Stimulated activated CD8-positive, alpha-beta memory T cell treated with anti-CD3 and anti-CD28 coated beads, Interleukin-15, amount 100 ng/mL, for 48 hours (primary cell): ENCODE data around the gene BBOX1.

Source experiments
- DNase-seq, 2 donors: peaks; one replicate each; pipeline ENCODE4 v3.0.0-alpha.2; 2020; ENCODE audit warnings: low read depth in 2 of 2

BBOX1 gene

GRCh38 chr11:27025312-27025955 lies 15.2 kb upstream of the BBOX1 start:
- DNase-seq: no peak

DNA sequence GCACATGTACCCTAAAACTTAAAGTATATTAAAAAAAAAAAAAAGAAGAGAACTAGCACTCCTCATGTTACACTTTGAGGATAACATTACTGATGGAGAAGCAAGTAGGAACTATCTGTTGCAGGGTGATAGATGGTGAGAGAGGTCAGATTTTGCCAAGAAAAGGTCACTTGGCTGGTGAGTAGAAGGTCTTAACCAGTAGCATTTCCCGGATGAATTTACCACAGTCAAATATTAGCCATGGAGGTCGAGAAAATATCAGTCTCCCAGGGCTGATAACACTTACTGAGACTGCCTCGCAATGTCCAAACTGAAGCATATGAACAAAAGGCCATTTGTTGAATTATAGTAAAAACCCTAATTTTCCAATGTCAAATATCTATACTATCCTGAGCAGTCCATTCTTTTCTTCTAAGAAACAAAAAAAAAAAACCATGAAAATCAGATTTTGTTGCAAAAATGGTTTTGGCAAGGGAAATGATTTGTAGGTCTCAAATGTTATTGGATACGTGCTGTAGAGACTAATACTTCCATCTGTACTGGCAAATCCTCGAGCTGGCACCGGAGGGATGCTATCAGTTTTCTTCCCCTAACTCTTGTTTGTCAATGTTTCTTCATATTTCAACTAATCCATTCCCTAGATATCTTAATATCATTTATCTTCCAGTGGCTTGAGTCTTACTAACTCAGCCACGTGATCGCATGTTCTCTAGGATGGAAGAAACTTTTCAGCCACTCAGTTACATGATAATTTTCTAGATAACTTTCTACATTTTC lies 14.5 kb upstream of the BBOX1 start:
- no peak for DNase-seq

GRCh38 chr11:27028561-27028965 lies 12.1 kb upstream of the BBOX1 start:
- no peak for DNase-seq

DNA sequence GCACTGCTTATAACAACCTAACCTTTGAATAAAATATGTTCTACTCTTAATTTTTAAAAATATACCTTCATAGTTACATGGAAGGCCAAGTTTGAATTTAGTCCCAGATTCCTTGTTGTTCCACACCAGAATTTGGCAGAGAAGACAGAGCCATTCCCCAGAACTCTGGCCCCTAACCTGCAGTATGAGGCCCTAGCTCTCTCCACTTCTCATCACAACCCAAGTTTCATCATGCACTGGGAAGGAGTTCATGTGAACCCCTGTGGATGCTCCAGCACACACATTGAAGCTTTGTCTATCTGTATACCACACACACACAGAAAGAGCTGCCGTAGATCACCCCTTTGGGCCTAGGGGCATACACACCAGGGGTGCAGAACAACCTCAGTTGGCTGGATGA lies 10.6 kb upstream of the BBOX1 start:
- no peak for DNase-seq

DNA sequence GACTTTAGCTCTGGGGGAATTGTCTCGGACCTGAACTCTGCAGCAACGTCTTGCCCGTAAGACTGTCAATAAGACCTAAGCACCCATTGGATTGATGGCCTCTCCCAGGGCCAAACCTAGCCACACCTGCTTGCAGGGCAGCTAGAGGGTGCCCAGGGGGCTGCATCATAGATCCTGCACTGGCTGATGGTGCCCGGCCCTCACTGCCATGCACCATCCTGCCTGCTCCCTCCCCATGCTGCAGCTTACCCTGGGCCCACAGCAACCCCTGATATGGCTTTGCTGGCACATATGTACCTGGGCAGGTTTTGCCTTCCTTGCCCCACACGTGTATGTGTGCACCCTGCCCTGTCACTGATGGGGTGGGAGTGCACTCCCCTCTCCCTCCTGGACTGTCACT lies 8.9 kb upstream of the BBOX1 start:
- DNase-seq: no peak

- DNase-seq: no peak
These were observed 742 bp upstream of the BBOX1 start for GRCh38 chr11:27039873-27040272.

DNA sequence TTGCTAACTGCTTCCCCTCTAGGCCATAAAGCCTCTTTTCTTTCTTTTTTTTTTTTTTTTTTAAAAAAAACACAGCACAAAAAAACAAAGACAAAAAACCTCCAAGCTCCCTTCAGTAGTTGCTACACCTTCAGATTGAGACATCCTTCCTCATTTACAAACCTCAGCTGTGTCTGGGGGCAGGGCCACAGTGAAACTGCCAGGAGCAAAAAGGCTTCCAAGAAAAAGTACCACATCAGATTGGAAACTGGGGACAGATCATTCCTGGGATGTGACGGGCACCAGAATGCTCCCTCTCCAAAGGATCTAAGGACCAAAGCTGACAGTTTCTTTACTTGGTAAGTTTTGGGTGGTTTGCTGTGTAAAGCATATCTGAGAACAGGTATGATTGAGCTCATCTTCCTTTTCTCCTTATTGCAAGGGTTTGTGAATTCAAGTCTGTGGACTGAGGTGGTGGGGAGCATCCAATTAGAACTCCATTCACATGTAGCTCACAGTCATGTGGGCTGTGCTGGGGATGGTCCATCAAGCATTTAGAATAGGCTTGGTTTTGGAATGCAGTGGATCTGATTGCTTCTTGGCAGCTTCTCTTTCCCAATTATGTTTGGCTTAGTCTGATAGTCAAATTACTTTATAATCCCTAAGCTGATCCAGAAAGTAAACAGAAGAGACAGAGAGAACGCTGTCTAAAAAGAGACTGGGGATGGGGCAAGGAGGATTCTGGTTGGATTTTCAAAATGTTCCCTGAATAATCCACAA lies 705 bp downstream of the BBOX1 start:
- DNase-seq: no peak

GRCh38 chr11:27046956-27047355 lies 6.3 kb downstream of the BBOX1 start:
- DNase-seq: no peak

- DNase-seq: no peak
These were observed 12.1 kb downstream of the BBOX1 start for GRCh38 chr11:27052668-27053067.

DNA sequence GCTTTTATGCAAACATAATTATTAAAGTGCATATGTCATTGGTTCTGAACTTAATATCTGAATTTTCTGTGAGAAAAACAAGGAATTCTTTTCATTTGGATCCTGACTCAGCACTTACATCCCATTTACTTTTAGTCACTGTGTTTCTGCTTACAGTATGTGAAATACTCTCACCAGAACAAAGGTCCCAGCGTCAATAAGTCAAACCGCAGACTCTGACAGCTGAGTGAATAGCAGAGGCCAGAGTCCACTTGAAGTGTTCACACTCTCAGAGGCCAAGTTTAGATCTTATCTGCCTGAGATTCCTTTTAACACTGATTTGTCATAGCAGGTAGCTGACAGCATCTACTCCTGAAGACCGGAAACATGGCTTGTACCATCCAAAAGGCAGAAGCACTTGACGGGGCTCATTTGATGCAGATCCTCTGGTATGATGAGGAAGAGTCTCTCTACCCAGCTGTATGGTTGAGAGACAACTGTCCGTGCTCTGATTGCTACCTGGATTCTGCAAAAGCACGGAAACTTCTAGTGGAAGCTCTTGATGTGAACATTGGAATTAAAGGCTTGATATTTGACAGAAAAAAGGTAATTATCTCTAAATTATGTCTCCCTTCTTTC lies 14.6 kb downstream of the BBOX1 start:
- no peak for DNase-seq

GRCh38 chr11:27057091-27057780 lies 16.6 kb downstream of the BBOX1 start:
- no peak for DNase-seq

DNA sequence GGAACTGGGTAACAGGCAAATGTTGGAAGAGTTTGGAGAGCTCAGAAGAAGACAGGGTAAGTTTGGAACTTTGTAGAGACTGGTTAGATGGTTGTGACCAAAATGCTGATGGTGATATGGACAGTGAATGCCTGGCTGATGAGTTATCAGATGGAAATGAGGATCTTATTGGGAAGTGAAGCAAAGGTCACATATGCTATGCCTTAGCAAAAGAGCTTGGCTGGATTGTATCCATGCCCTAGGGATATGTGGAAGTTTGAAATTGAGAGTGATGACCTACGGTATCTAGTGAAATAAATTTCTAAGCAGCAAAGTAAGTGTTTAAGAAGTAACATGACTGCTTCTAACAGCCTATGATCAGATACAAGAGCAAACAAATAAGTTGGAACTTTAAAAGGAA lies 17.8 kb downstream of the BBOX1 start:
- DNase-seq: no peak

DNA sequence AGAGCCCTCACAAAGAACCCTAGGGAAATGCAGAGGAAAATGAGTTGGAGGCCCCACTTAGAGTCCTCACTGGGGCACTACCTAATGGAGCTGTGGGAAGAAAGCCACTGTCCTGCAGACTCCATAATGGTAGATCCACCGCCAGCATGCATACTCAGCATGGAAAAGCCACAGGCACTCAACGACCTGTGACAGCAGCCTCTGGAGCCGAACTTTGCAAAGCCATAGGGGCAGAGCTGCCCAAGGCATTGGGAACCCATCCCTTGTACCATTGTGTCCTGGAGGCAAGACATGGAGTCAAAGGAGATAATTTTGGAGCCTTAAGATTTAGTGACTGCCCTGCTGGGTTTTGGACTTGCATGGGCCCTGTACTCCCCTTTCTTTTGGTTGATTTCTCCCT lies 18.8 kb downstream of the BBOX1 start:
- no peak for DNase-seq

DNA sequence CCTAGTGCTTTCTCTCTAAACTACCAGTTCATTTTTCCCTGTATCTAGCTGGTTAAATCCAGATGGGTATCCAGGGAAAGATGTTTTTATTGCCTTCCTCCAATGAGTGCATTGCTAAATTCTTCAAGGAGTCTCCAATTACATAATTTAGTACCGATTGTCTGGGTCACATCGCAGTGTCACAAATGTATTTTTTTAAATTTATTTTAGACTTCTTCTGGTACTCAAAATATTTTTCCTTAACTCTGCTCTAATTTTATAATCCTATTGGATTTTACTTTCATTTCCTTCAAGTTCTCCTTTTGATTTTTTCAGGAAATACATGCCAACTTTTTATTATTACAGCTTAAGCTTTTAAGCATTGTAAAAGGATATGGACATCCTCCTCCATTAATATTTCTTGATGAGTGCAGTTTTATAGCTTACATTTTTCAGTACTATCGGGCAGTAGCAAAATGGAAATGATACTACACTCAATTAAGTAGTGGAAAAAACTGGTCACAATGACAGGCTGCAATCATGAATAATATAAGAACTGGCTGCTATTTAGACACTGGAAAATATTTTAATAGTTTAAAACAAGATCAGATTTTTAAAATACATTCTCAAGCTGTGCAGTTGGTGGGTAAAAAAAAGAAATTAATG lies 20.3 kb downstream of the BBOX1 start:
- no peak for DNase-seq

DNA sequence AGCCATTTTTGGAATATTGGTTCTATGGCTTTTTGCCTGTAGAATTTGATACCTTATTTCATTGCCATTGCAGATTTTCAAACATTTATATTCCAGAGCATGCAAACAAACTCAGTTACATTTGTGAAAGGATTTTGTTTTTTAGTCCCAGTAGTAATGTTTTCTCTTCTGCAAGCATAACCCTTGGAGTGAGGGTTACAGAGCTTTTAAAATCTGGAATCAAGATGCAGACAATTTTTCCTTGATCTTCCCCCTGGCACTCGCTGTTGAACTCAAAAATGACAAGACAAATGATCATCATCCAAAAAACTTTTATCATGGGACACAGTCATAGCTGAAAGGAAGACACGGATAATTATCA lies 20.8 kb downstream of the BBOX1 start:
- DNase-seq: no peak

GRCh38 chr11:27064086-27064485 lies 23.5 kb downstream of the BBOX1 start:
- no peak for DNase-seq

- DNase-seq: no peak
These were observed 34.6 kb downstream of the BBOX1 start for GRCh38 chr11:27075192-27075591.

GRCh38 chr11:27075655-27076054 lies 35.0 kb downstream of the BBOX1 start:
- DNase-seq: no peak

DNA sequence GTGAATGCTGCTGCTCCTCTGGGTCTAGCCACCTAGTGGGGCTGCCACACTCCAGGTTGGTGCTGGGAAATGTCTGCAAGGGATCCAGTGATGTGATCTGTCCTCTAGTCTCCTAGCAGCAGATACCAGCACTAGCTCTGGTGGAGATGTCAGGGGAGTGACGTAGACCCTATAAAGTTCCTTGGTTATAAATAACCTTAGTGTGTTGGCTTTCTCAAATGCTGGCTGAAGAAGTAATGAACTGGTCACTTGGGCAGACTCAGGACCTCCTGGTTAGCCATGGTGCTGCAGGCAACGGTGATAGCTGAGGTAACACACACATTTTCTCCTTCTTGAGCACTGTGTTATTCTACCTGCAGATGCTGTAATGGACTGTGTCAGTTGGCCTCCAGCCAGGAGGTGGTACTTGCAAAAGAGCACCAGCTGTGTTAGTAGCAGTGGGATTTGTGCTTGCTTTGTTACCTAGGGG lies 35.5 kb downstream of the BBOX1 start:
- DNase-seq: no peak

- DNase-seq: no peak
These were observed 40.4 kb downstream of the BBOX1 start for GRCh38 chr11:27081056-27081455.

DNA sequence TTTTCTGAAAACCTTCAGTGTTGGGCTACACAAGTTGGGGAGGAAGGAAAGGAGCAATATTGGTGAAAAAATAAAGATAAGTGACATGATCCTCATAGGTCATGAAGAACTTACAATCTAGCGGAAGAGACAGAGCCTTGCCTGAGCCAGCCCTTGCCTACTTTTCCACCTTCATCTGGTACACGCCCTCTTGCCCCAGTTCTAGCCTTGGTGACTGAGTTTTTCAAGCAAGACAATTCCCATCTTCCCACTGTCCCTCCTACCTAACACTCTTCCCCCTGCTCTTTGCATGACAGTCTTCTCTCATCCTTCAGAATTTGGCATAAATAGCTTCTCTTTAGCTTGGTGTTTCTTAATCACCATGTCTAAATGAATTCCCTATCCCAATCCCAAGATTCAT lies 42.6 kb downstream of the BBOX1 start:
- no peak for DNase-seq
